Measurements from ENCODE around the gene OR13J1. TPM values are rescaled to one million over a fixed set of nuclear protein-coding genes. Genes with fewer than 3 reads are reported as not detected.

Gene OR13J1
- total and polyA plus RNA-seq, 2 experiments from 2014 or later: 0.15 TPM; not detected in 1

GRCh38 chr9:35859990-35860339 is 10.2 kb downstream of the OR13J1 start (continued):
- TF ChIP-seq ZNF462 (CRISPR knock-in tag; IDR thresholded peaks at IDR 0.05): no peak

- no peaks in the 10 kb centered on the region for H3K79me2 ChIP-seq (replicated peaks; ENCODE audit: insufficient read depth)
- no peak overlapping the region for H3K27ac Mint-ChIP-seq
- H3K9me3 Mint-ChIP-seq: no peaks in the 10 kb centered on the region
- no peak overlapping the region for H3K4me3 Mint-ChIP-seq
- H3K36me3 ChIP-seq (ENCODE audit: insufficient read depth): no peaks in the 10 kb centered on the region
- H3K4me3 ChIP-seq: no peak overlapping the region
- H3K27ac ChIP-seq (ENCODE audit: low read depth): no peak overlapping the region
- peak; percentile 25; the same call in 2 of the 3 replicates for ATAC-seq
- no peaks in the 10 kb centered on the region for H3K27me3 ChIP-seq (ENCODE audit: insufficient read depth)
- no peak for TF ChIP-seq POLR2AphosphoS5 (IDR thresholded peaks at IDR 0.05; ENCODE audit: low read depth)
- no peak for TF ChIP-seq STAT1 (IDR thresholded peaks at IDR 0.05; ENCODE audit: unreplicated experiment)
- peak in 1 of 2 experiments; percentile 25; a peak in 2 of 4 replicates for TF ChIP-seq CTCF (conservative IDR thresholded peaks at IDR 0.05; ENCODE audit: low read depth in 2 of 2)
- TF ChIP-seq, protein P1, sequence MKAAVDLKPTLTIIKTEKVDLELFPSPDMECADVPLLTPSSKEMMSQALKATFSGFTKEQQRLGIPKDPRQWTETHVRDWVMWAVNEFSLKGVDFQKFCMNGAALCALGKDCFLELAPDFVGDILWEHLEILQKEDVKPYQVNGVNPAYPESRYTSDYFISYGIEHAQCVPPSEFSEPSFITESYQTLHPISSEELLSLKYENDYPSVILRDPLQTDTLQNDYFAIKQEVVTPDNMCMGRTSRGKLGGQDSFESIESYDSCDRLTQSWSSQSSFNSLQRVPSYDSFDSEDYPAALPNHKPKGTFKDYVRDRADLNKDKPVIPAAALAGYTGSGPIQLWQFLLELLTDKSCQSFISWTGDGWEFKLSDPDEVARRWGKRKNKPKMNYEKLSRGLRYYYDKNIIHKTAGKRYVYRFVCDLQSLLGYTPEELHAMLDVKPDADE (IDR thresholded peaks at IDR 0.05): no peak
- no peak for TF ChIP-seq REST (IDR thresholded peaks at IDR 0.05; ENCODE audit: unreplicated experiment)
- peaks cover 2% of the 10 kb centered on the region; the same call in 1 of the 2 replicates for H3K4me1 ChIP-seq (ENCODE audit: insufficient read depth)
- H3K4me2 ChIP-seq: no peak overlapping the region
- H3K27me3 Mint-ChIP-seq (ENCODE audit: insufficient read depth, low read depth, poor library complexity): peaks cover 13% of the 10 kb centered on the region
- no peaks in the 10 kb centered on the region for H4K20me1 ChIP-seq (replicated peaks; ENCODE audit: insufficient read depth)
- H3F3A ChIP-seq (replicated peaks; ENCODE audit: low read depth): no peaks in the 10 kb centered on the region
- H3K9me2 ChIP-seq (ENCODE audit: insufficient read depth): no peaks in the 10 kb centered on the region
- H3K4me1 Mint-ChIP-seq: peaks cover 6% of the 10 kb centered on the region; the same call in 2 of the 3 replicates
- H2AFZ ChIP-seq: no peak overlapping the region
- H3K36me3 Mint-ChIP-seq (ENCODE audit: low read depth): no peaks in the 10 kb centered on the region
- DNase-seq (ENCODE audit: low spot score): no peak
These were observed 10.8 kb downstream of the OR13J1 start for GRCh38 chr9:35859310-35859989.

All from GM23338 (cell line).